Measurements from ENCODE around the gene SKA2.

- TF ChIP-seq CTCF (IDR thresholded peaks at IDR 0.05; ENCODE audit: insufficient read depth, low read length): no peak
- TF ChIP-seq REST (IDR thresholded peaks at IDR 0.05; ENCODE audit: insufficient replicate concordance, low read depth): no peak
Measured at GRCh38 chr17:59062509-59062908, 92.5 kb downstream of the SKA2 start.
